HepG2 (cell line): ENCODE measurements around the gene KCNJ8. TPM values are rescaled to one million over a fixed set of nuclear protein-coding genes. Genes with fewer than 3 reads are reported as not detected.

Experiments used
- ATAC-seq: fragments of 200-7000 bp; cut with Tn5 transposase; 3 replicates; pipeline ENCODE4 v1.9.1; 2020; ENCODE audit warnings: mild to moderate bottlenecking, moderate library complexity
- BruUV-seq: library from RNA; stranded (reverse); fragments of 400-500 nt; replicated peaks from 2 replicates; lab custom pipeline; 2021; lab: Mats Ljungman, UMichigan
- CTCF ChIA-PET: fragments of 300-600 bp; formaldehyde crosslinking; extraction: SDS; loops from one replicate; lab custom pipeline; 2021; ENCODE audit warnings: low total read pairs, inconsistent platforms, low intra/inter-chr PET ratio; lab: Yijun Ruan, JAX
- POLR2A ChIA-PET: fragments of 350-600 bp; sonication (Branson Sonifier 250); formaldehyde crosslinking; loops from one replicate; lab custom pipeline; 2020; ENCODE audit warnings: antibody characterized with exemption, inconsistent platforms; lab: Yijun Ruan, JAX
- DNase-seq: peaks from one replicate; pipeline ENCODE4 v3.0.0-alpha.2; 2015; ENCODE audit warnings: low spot score
- FAIRE-seq: peaks from 3 replicates; lab custom pipeline; 2011; peaks lifted over from hg19 to GRCh38; lab: Jason Lieb, UNC
- H2AFZ ChIP-seq: one replicate; pipeline ENCODE4 v1.6.1; 2011; ENCODE audit warnings: low read length, inconsistent platforms
- H3K27ac ChIP-seq: fragments of 300-600 bp; 3 replicates; pipeline ENCODE4 v1.8.0; 2011; ENCODE audit warnings: mixed run types, mild to moderate bottlenecking, mixed read lengths, low read length, inconsistent platforms; ENCODE audit not compliant: insufficient read depth; ENCODE audit errors: extremely low read length
- H3K27me3 ChIP-seq, 2 experiments: fragments of 200-600 bp in 1 of 2; 2 replicates in 1 of 2; 3 replicates in 1 of 2; pipeline versions ENCODE4 v1.6.0 to v1.8.0; 2011; ENCODE audit warnings: low read length in 2 of 2, mild to moderate bottlenecking in 2 of 2, moderate library complexity in 2 of 2, inconsistent platforms in 1 of 2; ENCODE audit not compliant: insufficient read depth in 2 of 2, control insufficient read depth in 1 of 2
- H3K36me3 ChIP-seq, 2 experiments: fragments of 200-600 bp in 1 of 2; replicated peaks in 1 of 2; 2 replicates in 1 of 2; 3 replicates in 1 of 2; pipeline versions ENCODE4 v1.5.1 to v1.8.0; 2011; ENCODE audit warnings: low read length in 2 of 2, inconsistent platforms in 1 of 2; ENCODE audit not compliant: insufficient read depth in 2 of 2, control insufficient read depth in 1 of 2
- H3K4me1 ChIP-seq: 2 replicates; pipeline ENCODE4 v1.5.1; 2012; ENCODE audit warnings: low read length, inconsistent platforms; ENCODE audit not compliant: insufficient read depth
- H3K4me2 ChIP-seq: 2 replicates; pipeline ENCODE4 v1.6.0; 2011; ENCODE audit warnings: low read depth, low read length, inconsistent platforms
- H3K4me3 ChIP-seq, 3 experiments: fragments of 200-600 bp in 1 of 3; sonication (generic), shearing (Covaris generic) in 1 of 3; replicated peaks in 1 of 3; 2 replicates each; pipeline ENCODE4 v1.5.1; 2011 to 2016; ENCODE audit warnings: low read length in 3 of 3, inconsistent platforms in 2 of 3, low read depth in 2 of 3, mild to moderate bottlenecking in 2 of 3, control low read depth in 1 of 3, mixed read lengths in 1 of 3; ENCODE audit not compliant: insufficient read depth in 1 of 3
- H3K79me2 ChIP-seq: one replicate; pipeline ENCODE4 v1.6.1; 2011; ENCODE audit warnings: low read length, inconsistent platforms; ENCODE audit not compliant: insufficient read depth
- H3K9ac ChIP-seq: 2 replicates; pipeline ENCODE4 v1.6.0; 2011; ENCODE audit warnings: mild to moderate bottlenecking, low read depth, low read length, inconsistent platforms; ENCODE audit not compliant: insufficient read depth
- H3K9me3 ChIP-seq: 2 replicates; pipeline ENCODE4 v1.5.1; 2012; ENCODE audit warnings: mild to moderate bottlenecking, low read length
- H4K20me1 ChIP-seq: 2 replicates; pipeline ENCODE4 v1.6.0; 2011; ENCODE audit warnings: inconsistent platforms, mild to moderate bottlenecking, low read length, moderate library complexity; ENCODE audit not compliant: insufficient read depth
- CEBPB ChIP-seq: IDR thresholded peaks from 2 replicates; pipeline ENCODE4 v1.6.1; 2011; ENCODE audit warnings: low read depth, low read length, improper control_type of control experiment, borderline replicate concordance
- LCORL ChIP-seq, 2 experiments: fragments of 450-650 bp in 1 of 2; sonication (generic) in 1 of 2; formaldehyde crosslinking in 1 of 2; IDR thresholded peaks; 2 replicates each; pipeline versions ENCODE4 v1.5.0 to v1.6.1; 2017 to 2020; ENCODE audit warnings: antibody characterized with exemption in 1 of 2, missing genetic modification reagents in 1 of 2
- TBX3 ChIP-seq: fragments of 450-650 bp; IDR thresholded peaks from 2 replicates; pipeline ENCODE4 v1.6.1; 2017; ENCODE audit warnings: antibody characterized with exemption, mild to moderate bottlenecking, inconsistent platforms, borderline replicate concordance
- ZFP90 ChIP-seq: sonication (generic); formaldehyde crosslinking; IDR thresholded peaks from 2 replicates; pipeline ENCODE4 v1.8.0; 2022; ENCODE audit warnings: missing genetic modification reagents, mild to moderate bottlenecking, inconsistent platforms, borderline replicate concordance
- ZNF501 ChIP-seq: sonication (generic); formaldehyde crosslinking; IDR thresholded peaks from 2 replicates; pipeline ENCODE4 v1.5.1; 2020; ENCODE audit warnings: mild to moderate bottlenecking, moderate library complexity, missing genetic modification reagents
- ZNF552 ChIP-seq: sonication (generic); formaldehyde crosslinking; IDR thresholded peaks from 2 replicates; pipeline ENCODE4 v1.9.0; 2022; ENCODE audit warnings: missing genetic modification reagents, mild to moderate bottlenecking, borderline replicate concordance
- WGBS: methylation state at CpG from one replicate; pipeline ENCODE4 v1.1.6; 2017; ENCODE audit warnings: low lambda C conversion rate; 5-methylcytosine and 5-hydroxymethylcytosine counted together
- in situ Hi-C: cut with HindIII; loops from 2 replicates; pipeline ENCODE4 v1.10.0; 2017; ENCODE audit warnings: low pct_unique_long_range_greater_than_20kb; ENCODE audit not compliant: extremely low pct_ligation_motif_present
- intact Hi-C: fragments of 100-400 bp; cut with micrococcal nuclease; formaldehyde crosslinking; loops from one replicate; pipeline ENCODE4 v1.10.0; 2022; ENCODE audit not compliant: unreplicated experiment
- polyA plus RNA-seq, 8 experiments: library from polyadenylated mRNA; depleted of rRNA in 3 of 8; stranded (reverse) in 7 of 8; unstranded in 1 of 8; fragments of >200 nt; fragmentation: Illumina TruSeq in 4 of 8; extraction: Trizol in 4 of 8; gene quantifications; 2 replicates each; pipeline versions ENCODE4 v1.2.1 to v1.2.3, GENCODE V29; 2011 to 2016; ENCODE audit warnings: low read depth in 4 of 8, missing spikeins in 1 of 8, mixed read lengths in 1 of 8; ENCODE audit not compliant: insufficient read depth in 1 of 8
- total RNA-seq, 5 experiments: library from RNA; depleted of rRNA; stranded (reverse); fragments of >200 nt; fragmentation: Illumina TruSeq; extraction: Trizol; gene quantifications; 2 replicates each; pipeline ENCODE4 v1.2.3, GENCODE V29; 2016; ENCODE audit warnings: low read depth in 1 of 5

The KCNJ8 gene
- total and polyA plus RNA-seq, 2 of the 13 experiments (the other 11 are each of a cell fraction or from before 2014, with no cell fraction given) = not detected

GRCh38 chr12:21764950-21765349 lies 9.6 kb downstream of the KCNJ8 start:
- no peak overlapping the region for H3K27ac ChIP-seq
- POLR2A ChIA-PET = no interaction called here
- in situ Hi-C loops = no loop called here
- no peak overlapping the region for H3K4me3 ChIP-seq
- no peak overlapping the region for H3K4me2 ChIP-seq
- ATAC-seq = no peak
- no peaks in the 10 kb centered on the region for H3K27me3 ChIP-seq
- WGBS = 70% methylated on average over 4 of the region's 4 CpGs
- H4K20me1 ChIP-seq = no peaks in the 10 kb centered on the region
- H3K4me1 ChIP-seq = no peaks in the 10 kb centered on the region
- intact Hi-C loops = no loop called here
- no peak for DNase-seq
- H3K9me3 ChIP-seq = no peaks in the 10 kb centered on the region
- no TSS peak for BruUV-seq
- H3K9ac ChIP-seq = no peak overlapping the region
- CTCF ChIA-PET = no interaction called here
- H3K36me3 ChIP-seq = no peaks in the 10 kb centered on the region
- no peaks in the 10 kb centered on the region for H3K79me2 ChIP-seq
- FAIRE-seq = no peak
- TF ChIP-seq TBX3 = no peak
- TF ChIP-seq ZNF501 (CRISPR knock-in tag) = no peak
- no peak for TF ChIP-seq ZNF552
- H2AFZ ChIP-seq = no peak overlapping the region

- Histone ChIP-seq H3K9me3 (no peaks in the 10 kb centered on the region), H3K4me2 (no peak overlapping the region), H2AFZ (no peak overlapping the region), H3K4me3 (no peak overlapping the region), H3K36me3 (no peaks in the 10 kb centered on the region), H3K79me2 (no peaks in the 10 kb centered on the region), H3K4me1 (no peaks in the 10 kb centered on the region), H3K27ac (no peak overlapping the region)
- WGBS = 0% methylated on average over 2 of the region's 2 CpGs
- intact Hi-C loops = no loop called here
- ChIA-PET POLR2A (no interaction called here), CTCF (no interaction called here)
- TF ChIP-seq LCORL (IDR thresholded peaks at IDR 0.05) (no peak), LCORL (CRISPR knock-in tag; IDR thresholded peaks at IDR 0.05) (no peak), ZFP90 (CRISPR knock-in tag) (no peak), CEBPB (peak; percentile 36; the same call in 1 of the 2 replicates)
- TF ChIP-seq, all 625 proteins: peak for 1
- H4K20me1 ChIP-seq = no peaks in the 10 kb centered on the region
- DNase-seq = no peak
- in situ Hi-C loops = no loop called here
- H3K27me3 ChIP-seq = no peaks in the 10 kb centered on the region
- FAIRE-seq = no peak
- no peak for ATAC-seq
- BruUV-seq = no TSS peak
- no peak overlapping the region for H3K9ac ChIP-seq
Measured at GRCh38 chr12:21764065-21764464, 10.4 kb downstream of the KCNJ8 start.
